NCI-H2171 treated with DMSO at 0.1 percent for 48 hours (cell line): ENCODE results near the gene LGR4.
"Not testable (repeated sequence)": the region's sequence is repeated elsewhere in the genome, so short reads cannot be mapped to it uniquely, and the experiment has no call there.

Source experiments
- DNase-seq: peaks from one replicate; lab custom pipeline; 2025; lab: John Stamatoyannopoulos, UW

The LGR4 gene

DNA sequence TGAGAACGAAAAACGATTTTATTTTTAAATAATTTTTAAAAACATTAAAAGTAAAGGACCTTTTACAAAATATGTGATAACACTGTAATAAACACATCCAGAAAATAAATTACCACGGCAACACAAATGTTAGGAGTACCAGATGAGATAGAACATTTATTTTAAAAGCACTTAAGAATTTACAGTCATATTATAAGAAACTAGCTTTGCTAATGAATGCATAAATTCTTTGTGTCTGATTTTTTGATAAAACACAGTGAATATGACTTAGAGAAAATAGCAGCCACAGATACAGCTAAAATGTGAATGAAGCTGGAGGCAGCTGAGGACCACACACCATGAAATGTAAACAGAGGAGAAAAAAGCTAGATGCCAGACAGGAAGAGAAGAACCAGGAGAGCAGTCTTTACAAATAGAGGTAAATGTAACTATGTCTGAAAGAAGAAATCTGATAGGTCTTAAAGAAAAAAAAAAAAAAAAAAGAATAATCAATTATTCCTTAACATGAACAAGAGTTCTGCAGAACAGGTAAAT is 124.2 kb downstream of the LGR4 start:
- peak; percentile 32 for DNase-seq

GRCh38 chr11:27347359-27348339 is 124.9 kb downstream of the LGR4 start:
- DNase-seq: no peak

DNA sequence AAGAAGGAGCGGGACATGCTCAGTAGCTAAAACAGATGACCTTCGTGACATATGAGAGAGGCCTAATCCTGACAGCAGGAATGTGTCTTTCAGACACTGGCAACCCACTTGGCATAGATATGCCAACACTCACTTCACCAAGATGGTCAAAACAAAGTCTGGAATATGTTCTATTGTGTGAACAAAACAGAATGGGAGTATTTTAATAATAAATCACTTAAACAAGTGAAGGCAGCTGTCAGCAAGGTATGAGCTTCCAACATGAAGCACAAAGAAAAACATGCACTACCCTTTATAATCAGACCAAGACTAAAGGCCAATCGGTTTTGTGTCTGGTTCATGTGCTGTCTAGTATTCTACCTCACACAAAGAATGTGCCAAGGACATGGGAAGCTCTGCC is 132.6 kb downstream of the LGR4 start:
- DNase-seq: no peak

DNA sequence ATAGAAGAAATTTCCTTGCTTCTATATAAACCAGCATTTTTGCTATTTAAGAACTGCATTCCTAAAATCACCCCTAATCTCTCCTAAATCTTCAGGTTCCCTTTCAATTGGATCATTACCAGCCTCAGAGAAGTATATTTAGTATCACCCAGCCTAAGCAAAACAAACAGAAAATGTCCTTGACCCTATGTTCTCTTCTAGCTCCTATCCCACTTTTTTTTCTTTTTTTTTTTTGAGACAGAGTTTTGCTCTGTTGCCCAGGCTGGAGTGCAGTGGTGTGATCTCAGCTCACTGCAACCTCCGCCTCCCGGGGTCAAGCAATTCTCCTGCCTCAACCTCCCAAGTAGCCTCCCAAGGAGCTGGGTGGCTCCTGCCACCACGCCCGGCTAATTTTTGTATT is 137.8 kb downstream of the LGR4 start:
- not testable (repeated sequence) for DNase-seq

DNA sequence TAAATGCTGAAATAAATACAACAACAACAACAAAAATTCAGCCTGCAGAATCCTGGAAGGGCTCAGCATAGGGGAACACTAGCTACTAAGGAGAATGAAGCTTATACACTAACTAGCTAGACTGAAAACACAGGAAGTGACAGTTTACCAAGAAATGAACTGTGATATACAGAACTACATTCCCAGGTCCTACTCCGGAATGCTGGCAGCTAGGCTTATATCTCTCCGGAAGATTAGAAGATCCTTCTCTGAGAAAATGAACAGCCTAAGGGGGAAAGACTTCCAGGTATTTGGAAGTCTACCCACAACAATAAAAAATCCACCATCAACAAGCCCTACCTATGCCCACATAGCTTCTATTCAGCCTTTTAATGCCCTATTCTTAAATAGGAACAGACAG is 140.6 kb downstream of the LGR4 start:
- DNase-seq: no peak

- DNase-seq: no peak
These were observed 141.8 kb downstream of the LGR4 start for GRCh38 chr11:27330633-27331270.

- no peak for DNase-seq
These were observed 142.5 kb downstream of the LGR4 start for GRCh38 chr11:27329867-27330632.

GRCh38 chr11:27328614-27329013 is 144.0 kb downstream of the LGR4 start:
- DNase-seq: no peak

- DNase-seq: not testable (repeated sequence)
These were observed 145.5 kb downstream of the LGR4 start for GRCh38 chr11:27327064-27327463.

- not testable (repeated sequence) for DNase-seq
These were observed 150.4 kb downstream of the LGR4 start for GRCh38 chr11:27322196-27322595.

GRCh38 chr11:27321340-27321739 is 151.2 kb downstream of the LGR4 start:
- DNase-seq: not testable (repeated sequence)

GRCh38 chr11:27319072-27319471 is 153.5 kb downstream of the LGR4 start:
- no peak for DNase-seq

GRCh38 chr11:27317751-27318150 is 154.8 kb downstream of the LGR4 start:
- DNase-seq: no peak
